ENCODE measurements around the gene SUMO2. TPM values are rescaled to one million over a fixed set of nuclear protein-coding genes. Genes with fewer than 3 reads are reported as not detected.
"Not testable (repeated sequence)": the region's sequence is repeated elsewhere in the genome, so short reads cannot be mapped to it uniquely, and the experiment has no call there.

SUMO2 gene
- total RNA-seq, 1 donor from 2014 or later = 449 TPM

GRCh38 chr17:75207760-75208159 is 25.0 kb upstream of the SUMO2 start:
- no peak overlapping the region for H3K27ac Mint-ChIP-seq (ENCODE audit: unreplicated experiment)
- H3K4me2 ChIP-seq (ENCODE audit: low read length) = no peak overlapping the region
- peaks cover 2% of the 10 kb centered on the region for H3K36me3 Mint-ChIP-seq (ENCODE audit: low read depth, unreplicated experiment)
- no peak overlapping the region for H3K4me3 ChIP-seq (ENCODE audit: insufficient read depth, low read depth, low read length)
- H3K4me1 ChIP-seq (ENCODE audit: insufficient read depth, low read length) = peaks cover 10% of the 10 kb centered on the region
- no peak overlapping the region for H3K4me3 Mint-ChIP-seq (ENCODE audit: unreplicated experiment)
- H3K27ac ChIP-seq (ENCODE audit: low read depth, low read length) = no peak overlapping the region
- FAIRE-seq (no peak), DNase-seq (ENCODE audit: low read depth) (no peak)
- H3K9me3 Mint-ChIP-seq (ENCODE audit: unreplicated experiment) = no peaks in the 10 kb centered on the region
- TF ChIP-seq CTCF (IDR thresholded peaks at IDR 0.05; ENCODE audit: insufficient read depth, low read depth, low read length) = no peak
- no peak for TF ChIP-seq EZH2 (IDR thresholded peaks at IDR 0.05; ENCODE audit: insufficient read depth, low read length)
- H3K9ac ChIP-seq (ENCODE audit: low read length) = no peak overlapping the region
- H2AFZ ChIP-seq (ENCODE audit: low read depth, low read length) = no peak overlapping the region
- no peaks in the 10 kb centered on the region for H3K27me3 ChIP-seq (ENCODE audit: insufficient read depth, low read length)
- H4K20me1 ChIP-seq (ENCODE audit: insufficient read depth, low read length) = peaks cover 3% of the 10 kb centered on the region
- H3K9me3 ChIP-seq (ENCODE audit: insufficient read depth, low read depth, low read length) = no peaks in the 10 kb centered on the region
- peaks cover 27% of the 10 kb centered on the region for H3K36me3 ChIP-seq (ENCODE audit: insufficient read depth, low read length)
- H3K4me1 Mint-ChIP-seq (ENCODE audit: low read depth, unreplicated experiment) = peaks cover 6% of the 10 kb centered on the region
- H3K79me2 ChIP-seq (ENCODE audit: insufficient read depth, low read length) = peaks cover 53% of the 10 kb centered on the region
- H3K27me3 Mint-ChIP-seq (ENCODE audit: low read depth, unreplicated experiment) = no peaks in the 10 kb centered on the region

- FAIRE-seq; H3K27ac Mint-ChIP-seq (ENCODE audit: unreplicated experiment): not testable (repeated sequence)
- H3K4me3 ChIP-seq (ENCODE audit: insufficient read depth, low read depth, low read length) = peak overlapping the region; percentile 97
These were observed 24.3 kb upstream of the SUMO2 start for GRCh38 chr17:75207050-75207407.

GRCh38 chr17:75205793-75206163 is 23.0 kb upstream of the SUMO2 start:
- no peaks in the 10 kb centered on the region for H3K9me3 ChIP-seq (ENCODE audit: insufficient read depth, low read depth, low read length)
- peaks cover 48% of the 10 kb centered on the region for H3K79me2 ChIP-seq (ENCODE audit: insufficient read depth, low read length)
- peaks cover 6% of the 10 kb centered on the region for H3K4me1 Mint-ChIP-seq (ENCODE audit: low read depth, unreplicated experiment)
- peak overlapping the region; percentile 97 for H3K4me3 ChIP-seq (ENCODE audit: insufficient read depth, low read depth, low read length)
- DNase-seq (ENCODE audit: low read depth) = no peak
- no peak for FAIRE-seq
- H3K4me1 ChIP-seq (ENCODE audit: insufficient read depth, low read length) = peaks cover 10% of the 10 kb centered on the region
- no peaks in the 10 kb centered on the region for H3K27me3 Mint-ChIP-seq (ENCODE audit: low read depth, unreplicated experiment)
- no peaks in the 10 kb centered on the region for H3K36me3 Mint-ChIP-seq (ENCODE audit: low read depth, unreplicated experiment)
- peaks cover 11% of the 10 kb centered on the region for H3K36me3 ChIP-seq (ENCODE audit: insufficient read depth, low read length)
- H2AFZ ChIP-seq (ENCODE audit: low read depth, low read length) = peak overlapping the region; percentile 96
- peak overlapping the region; percentile 97 for H3K9ac ChIP-seq (ENCODE audit: low read length)
- H3K27ac ChIP-seq (ENCODE audit: low read depth, low read length) = peak overlapping the region; percentile 99
- peak overlapping the region; percentile 99 for H3K27ac Mint-ChIP-seq (ENCODE audit: unreplicated experiment)
- peak overlapping the region; percentile 96 for H3K4me3 Mint-ChIP-seq (ENCODE audit: unreplicated experiment)
- H3K9me3 Mint-ChIP-seq (ENCODE audit: unreplicated experiment) = no peaks in the 10 kb centered on the region
- TF ChIP-seq EZH2 (IDR thresholded peaks at IDR 0.05; ENCODE audit: insufficient read depth, low read length) = no peak
- no peak for TF ChIP-seq CTCF (IDR thresholded peaks at IDR 0.05; ENCODE audit: insufficient read depth, low read depth, low read length)
- H3K27me3 ChIP-seq (ENCODE audit: insufficient read depth, low read length) = no peaks in the 10 kb centered on the region
- peak overlapping the region; percentile 94 for H3K4me2 ChIP-seq (ENCODE audit: low read length)
- peaks cover 3% of the 10 kb centered on the region for H4K20me1 ChIP-seq (ENCODE audit: insufficient read depth, low read length)

More at GRCh38 chr17:75207050-75207407, 24.3 kb upstream of the SUMO2 start:
- peaks cover 10% of the 10 kb centered on the region for H3K4me1 ChIP-seq (ENCODE audit: insufficient read depth, low read length)
- not testable (repeated sequence) for H3K27me3 Mint-ChIP-seq (ENCODE audit: low read depth, unreplicated experiment); H3K36me3 Mint-ChIP-seq (ENCODE audit: low read depth, unreplicated experiment); H4K20me1 ChIP-seq (ENCODE audit: insufficient read depth, low read length); H3K27me3 ChIP-seq (ENCODE audit: insufficient read depth, low read length); H2AFZ ChIP-seq (ENCODE audit: low read depth, low read length); DNase-seq (ENCODE audit: low read depth); H3K9me3 ChIP-seq (ENCODE audit: insufficient read depth, low read depth, low read length); H3K27ac ChIP-seq (ENCODE audit: low read depth, low read length); H3K4me1 Mint-ChIP-seq (ENCODE audit: low read depth, unreplicated experiment); H3K9me3 Mint-ChIP-seq (ENCODE audit: unreplicated experiment)
- H3K36me3 ChIP-seq (ENCODE audit: insufficient read depth, low read length) = peaks cover 21% of the 10 kb centered on the region
- H3K4me2 ChIP-seq (ENCODE audit: low read length) = peak overlapping the region; percentile 94
- H3K9ac ChIP-seq (ENCODE audit: low read length) = peak overlapping the region; percentile 97
- peaks cover 53% of the 10 kb centered on the region for H3K79me2 ChIP-seq (ENCODE audit: insufficient read depth, low read length)
- peak overlapping the region; percentile 96 for H3K4me3 Mint-ChIP-seq (ENCODE audit: unreplicated experiment)
